ENCODE data around the gene TAF9B. TPM values are rescaled to one million over a fixed set of nuclear protein-coding genes. Genes with fewer than 3 reads are reported as not detected.

The TAF9B gene, protein sequence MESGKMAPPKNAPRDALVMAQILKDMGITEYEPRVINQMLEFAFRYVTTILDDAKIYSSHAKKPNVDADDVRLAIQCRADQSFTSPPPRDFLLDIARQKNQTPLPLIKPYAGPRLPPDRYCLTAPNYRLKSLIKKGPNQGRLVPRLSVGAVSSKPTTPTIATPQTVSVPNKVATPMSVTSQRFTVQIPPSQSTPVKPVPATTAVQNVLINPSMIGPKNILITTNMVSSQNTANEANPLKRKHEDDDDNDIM
- 7.3 to 14.4 TPM (median 11.0 TPM) in 5 replicates for total RNA-seq (2022; extraction: Qiagen RNA extraction; ENCODE audit: low read depth)

DNA sequence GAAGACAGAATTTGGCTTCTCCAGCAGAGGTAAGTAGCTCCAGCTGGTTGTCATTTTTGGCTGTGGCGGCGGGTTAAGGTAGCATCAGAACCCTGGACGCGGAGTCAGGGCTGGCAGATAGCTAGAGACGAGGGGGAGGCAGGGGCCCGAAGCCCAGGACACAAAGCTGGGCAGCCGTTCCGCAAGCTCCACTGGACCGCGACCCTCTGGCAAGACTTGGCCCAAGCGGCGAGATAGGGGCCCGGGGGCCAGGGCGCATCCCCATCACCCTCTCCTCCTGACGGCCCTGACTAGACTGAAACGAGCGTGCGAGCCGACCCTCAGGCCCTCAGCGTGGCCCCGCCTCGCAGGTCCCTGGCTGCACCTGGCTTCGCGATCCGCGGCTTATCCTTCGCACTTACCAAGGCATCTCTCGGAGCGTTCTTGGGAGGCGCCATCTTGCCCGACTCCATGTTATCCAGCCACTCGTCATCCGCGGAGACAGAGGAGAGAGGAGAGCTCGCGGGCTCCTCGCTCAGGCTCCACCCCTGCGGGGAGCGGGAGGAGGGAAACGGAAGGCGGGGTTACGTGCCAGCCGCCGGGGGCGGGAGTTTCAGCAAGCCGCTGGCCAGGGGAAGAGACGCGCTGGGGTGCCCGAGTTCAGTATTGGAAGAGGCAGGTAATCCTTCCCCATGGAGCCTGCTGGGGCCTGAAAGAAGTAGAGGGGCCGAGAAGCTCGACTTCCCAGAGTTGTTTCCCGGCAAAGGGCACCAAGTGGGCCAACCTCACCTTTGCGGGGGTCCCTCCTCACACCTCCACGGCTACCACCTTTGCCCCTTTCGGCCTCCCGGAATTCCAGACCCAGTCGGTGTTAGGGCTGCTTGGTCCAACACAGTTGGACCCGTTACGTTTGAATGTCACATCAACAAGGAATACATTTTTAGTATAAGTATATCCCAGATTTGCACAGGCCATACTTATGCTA lies at the start of gene TAF9B:
Gene TAF9B, minus strand, starts transcription at position 491 of the 964 bp plus-strand sequence. Its CDS starts 39 bp downstream, at position 452.

DNA sequence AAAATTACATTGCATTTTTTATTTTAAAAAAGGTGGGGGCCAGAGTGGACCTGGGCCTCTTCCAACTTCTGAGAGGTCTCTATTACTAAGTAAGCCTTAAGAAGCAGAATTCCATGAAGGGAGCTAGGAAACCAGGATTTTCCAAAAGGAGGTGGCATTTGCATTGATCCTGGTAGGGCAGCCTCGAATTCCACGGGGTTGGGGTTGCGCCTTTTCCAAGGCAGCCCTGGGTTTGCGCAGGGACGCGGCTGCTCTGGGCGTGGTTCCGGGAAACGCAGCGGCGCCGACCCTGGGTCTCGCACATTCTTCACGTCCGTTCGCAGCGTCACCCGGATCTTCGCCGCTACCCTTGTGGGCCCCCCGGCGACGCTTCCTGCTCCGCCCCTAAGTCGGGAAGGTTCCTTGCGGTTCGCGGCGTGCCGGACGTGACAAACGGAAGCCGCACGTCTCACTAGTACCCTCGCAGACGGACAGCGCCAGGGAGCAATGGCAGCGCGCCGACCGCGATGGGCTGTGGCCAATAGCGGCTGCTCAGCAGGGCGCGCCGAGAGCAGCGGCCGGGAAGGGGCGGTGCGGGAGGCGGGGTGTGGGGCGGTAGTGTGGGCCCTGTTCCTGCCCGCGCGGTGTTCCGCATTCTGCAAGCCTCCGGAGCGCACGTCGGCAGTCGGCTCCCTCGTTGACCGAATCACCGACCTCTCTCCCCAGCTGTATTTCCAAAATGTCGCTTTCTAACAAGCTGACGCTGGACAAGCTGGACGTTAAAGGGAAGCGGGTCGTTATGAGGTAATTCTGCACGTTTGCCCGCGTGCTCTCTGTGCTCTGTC lies 35.6 kb downstream of the TAF9B start, which contains the start of gene PGK1:
Gene PGK1, plus strand, starts transcription at position 626 of the 824 bp plus-strand sequence. Its CDS starts 93 bp downstream, at position 719.

Other genes with a start within 250 kb of the TAF9B start
- 30.4 to 42.0 TPM (median 39.3 TPM) in 5 replicates for gene MAGT1, start 244.2 kb downstream of the TAF9B start, total RNA-seq (2022; extraction: Qiagen RNA extraction; ENCODE audit: low read depth)
- gene COX7B, start 240.2 kb downstream of the TAF9B start, total RNA-seq (2022; extraction: Qiagen RNA extraction; ENCODE audit: low read depth) = 546 to 805 TPM (median 588 TPM) in 5 replicates
- 2.0 to 4.4 TPM (median 3.2 TPM) in 5 replicates for gene ATP7A, start 229.0 kb downstream of the TAF9B start, total RNA-seq (2022; extraction: Qiagen RNA extraction; ENCODE audit: low read depth)
- 0.33 to 0.54 TPM (median 0.49 TPM) in 4 of 5 replicates, not detected in the other for gene PGAM4, start 170.0 kb downstream of the TAF9B start, total RNA-seq (2022; extraction: Qiagen RNA extraction; ENCODE audit: low read depth)
- gene PGK1, start 35.4 kb downstream of the TAF9B start, total RNA-seq (2022; extraction: Qiagen RNA extraction; ENCODE audit: low read depth) = 576 to 603 TPM (median 590 TPM) in 5 replicates
- gene CYSLTR1, start 188.0 kb upstream of the TAF9B start, total RNA-seq (2022; extraction: Qiagen RNA extraction; ENCODE audit: low read depth) = not detected in 5 replicates

All from A549 treated with ZK216348 at 1 μM for 4 hours (cell line).